Uterus (tissue), 2 donors: ENCODE results near the gene DTD1.

Source experiments
- CTCF ChIP-seq, 4 experiments: fragments of 200-600 bp in 2 of 4; fragments of 450-650 bp in 2 of 4; sonication (generic) in 2 of 4; IDR thresholded peaks; one replicate each; pipeline ENCODE4 v1.5.1; 2016 to 2019; ENCODE audit warnings: antibody characterized with exemption in 4 of 4, mild to moderate bottlenecking in 2 of 4, moderate library complexity in 1 of 4
- POLR2A ChIP-seq, 2 donors: fragments of 450-650 bp; IDR thresholded peaks; one replicate each; pipeline ENCODE4 v1.6.1; 2016; ENCODE audit warnings: antibody characterized with exemption in 2 of 2, mild to moderate bottlenecking in 1 of 2, moderate library complexity in 1 of 2

GRCh38 chr20:18750735-18751134 is 162.9 kb downstream of the DTD1 start:
- TF ChIP-seq POLR2A (IDR thresholded peaks at IDR 0.05) (no peak), CTCF (IDR thresholded peaks at IDR 0.05) (no peak)
